Calu3 (cell line): ENCODE data around the gene KIRREL3. TPM values are rescaled to one million over a fixed set of nuclear protein-coding genes. Genes with fewer than 3 reads are reported as not detected.

Source experiments
- BruUV-seq: library from RNA; stranded (reverse); fragments of 400-500 nt; replicated peaks from 2 replicates; lab custom pipeline; 2021; lab: Mats Ljungman, UMichigan
- CTCF ChIA-PET: fragments of 300-600 bp; sonication (Branson Sonifier 250); formaldehyde crosslinking; loops from one replicate; lab custom pipeline; 2022; ENCODE audit warnings: antibody characterized with exemption; lab: Charles Lee
- DNase-seq: peaks from one replicate; pipeline ENCODE4 v3.0.0; 2022
- H3K27ac Mint-ChIP-seq: one replicate; pipeline ENCODE4 v1.8.0; 2022; ENCODE audit warnings: mixed read lengths; ENCODE audit not compliant: unreplicated experiment
- H3K27me3 Mint-ChIP-seq: one replicate; pipeline ENCODE4 v1.8.0; 2022; ENCODE audit warnings: mixed read lengths; ENCODE audit not compliant: unreplicated experiment
- H3K36me3 Mint-ChIP-seq: one replicate; pipeline ENCODE4 v1.8.0; 2022; ENCODE audit warnings: mild to moderate bottlenecking, moderate library complexity, mixed read lengths; ENCODE audit not compliant: insufficient read depth, unreplicated experiment
- H3K4me1 Mint-ChIP-seq: one replicate; pipeline ENCODE4 v1.8.0; 2022; ENCODE audit warnings: mild to moderate bottlenecking, low read depth, mixed read lengths; ENCODE audit not compliant: unreplicated experiment
- H3K4me3 Mint-ChIP-seq: one replicate; pipeline ENCODE4 v1.8.0; 2022; ENCODE audit warnings: mild to moderate bottlenecking, low read depth, moderate library complexity, mixed read lengths; ENCODE audit not compliant: unreplicated experiment
- H3K9me3 Mint-ChIP-seq: one replicate; pipeline ENCODE4 v1.8.0; 2022; ENCODE audit warnings: low read depth, mixed read lengths; ENCODE audit not compliant: unreplicated experiment
- CTCF ChIP-seq: fragments of 200-600 bp; IDR thresholded peaks from one replicate; pipeline ENCODE4 v1.8.0; 2022; ENCODE audit warnings: antibody characterized with exemption; ENCODE audit not compliant: unreplicated experiment
- intact Hi-C: fragments of 100-400 bp; cut with micrococcal nuclease; formaldehyde crosslinking; loops from one replicate; pipeline ENCODE4 v1.10.0; 2022; ENCODE audit not compliant: unreplicated experiment
- total RNA-seq: library from RNA; stranded (reverse); gene quantifications from 2 replicates; pipeline ENCODE4 v1.2.3, GENCODE V29; 2022

Gene KIRREL3
- total RNA-seq, 1 experiment from 2014 or later = 0.26 TPM

- no peak overlapping the region for H3K4me3 Mint-ChIP-seq
- H3K4me1 Mint-ChIP-seq = no peaks in the 10 kb centered on the region
- CTCF ChIA-PET = no interaction called here
- no peak for DNase-seq
- TF ChIP-seq CTCF = no peak
- intact Hi-C loops = no loop called here
- BruUV-seq = no TSS peak
- H3K9me3 Mint-ChIP-seq = peaks cover 4% of the 10 kb centered on the region
- H3K27me3 Mint-ChIP-seq = no peaks in the 10 kb centered on the region
- H3K36me3 Mint-ChIP-seq = no peaks in the 10 kb centered on the region
- no peak overlapping the region for H3K27ac Mint-ChIP-seq
Measured at GRCh38 chr11:126797457-126798169, 203.0 kb downstream of the KIRREL3 start.

GRCh38 chr11:126793596-126793995 is 207.0 kb downstream of the KIRREL3 start:
- peaks cover 19% of the 10 kb centered on the region for H3K27me3 Mint-ChIP-seq
- H3K36me3 Mint-ChIP-seq = no peaks in the 10 kb centered on the region
- no peak overlapping the region for H3K4me3 Mint-ChIP-seq
- H3K27ac Mint-ChIP-seq = no peak overlapping the region
- BruUV-seq = no TSS peak
- CTCF ChIA-PET = no interaction called here
- intact Hi-C loops = no loop called here
- no peak for TF ChIP-seq CTCF
- no peaks in the 10 kb centered on the region for H3K4me1 Mint-ChIP-seq
- no peak for DNase-seq
- peaks cover 4% of the 10 kb centered on the region for H3K9me3 Mint-ChIP-seq

- intact Hi-C loops = no loop called here
- Mint-ChIP-seq H3K4me1 (no peaks in the 10 kb centered on the region), H3K27ac (no peak overlapping the region), H3K9me3 (peaks cover 4% of the 10 kb centered on the region), H3K27me3 (peaks cover 34% of the 10 kb centered on the region), H3K36me3 (no peaks in the 10 kb centered on the region), H3K4me3 (no peak overlapping the region)
- no TSS peak for BruUV-seq
- no peak for TF ChIP-seq CTCF
- DNase-seq = no peak
- CTCF ChIA-PET = no interaction called here
Measured at GRCh38 chr11:126791991-126792390, 208.6 kb downstream of the KIRREL3 start.

GRCh38 chr11:126791446-126791845 is 209.1 kb downstream of the KIRREL3 start:
- CTCF ChIA-PET = no interaction called here
- H3K9me3 Mint-ChIP-seq = peaks cover 4% of the 10 kb centered on the region

More at GRCh38 chr11:126791446-126791845, 209.1 kb downstream of the KIRREL3 start:
- Mint-ChIP-seq H3K4me1 (no peaks in the 10 kb centered on the region), H3K27ac (no peak overlapping the region), H3K36me3 (no peaks in the 10 kb centered on the region), H3K4me3 (no peak overlapping the region), H3K27me3 (peaks cover 34% of the 10 kb centered on the region)
- no peak for DNase-seq
- BruUV-seq = no TSS peak
- intact Hi-C loops = no loop called here
- TF ChIP-seq CTCF = no peak
